GM06990 (cell line): Measurements from ENCODE around the gene WDR62.

Experiments used
- DNase-seq: peaks from one replicate; pipeline ENCODE4 v3.0.0-alpha.2; 2011; ENCODE audit not compliant: insufficient read length; ENCODE audit errors: extremely low read depth
- H3K27me3 ChIP-seq: replicated peaks from 2 replicates; pipeline ENCODE4 v1.6.0; 2011; ENCODE audit warnings: low read length; ENCODE audit not compliant: control insufficient read depth, insufficient read depth
- H3K36me3 ChIP-seq: 2 replicates; pipeline ENCODE4 v1.5.1; 2011; ENCODE audit warnings: low read length; ENCODE audit not compliant: control insufficient read depth, insufficient read depth
- H3K4me3 ChIP-seq: replicated peaks from 2 replicates; pipeline ENCODE4 v1.5.1; 2011; ENCODE audit warnings: low read depth, mild to moderate bottlenecking, control low read depth, low read length
- TF ChIP-seq, protein P1 (sequence below): IDR thresholded peaks from 2 replicates; pipeline ENCODE4 v1.5.1; 2011; ENCODE audit warnings: low read length, control low read depth, mild to moderate bottlenecking, inconsistent platforms; ENCODE audit not compliant: insufficient read depth, poor library complexity, severe bottlenecking

WDR62 gene

DNA sequence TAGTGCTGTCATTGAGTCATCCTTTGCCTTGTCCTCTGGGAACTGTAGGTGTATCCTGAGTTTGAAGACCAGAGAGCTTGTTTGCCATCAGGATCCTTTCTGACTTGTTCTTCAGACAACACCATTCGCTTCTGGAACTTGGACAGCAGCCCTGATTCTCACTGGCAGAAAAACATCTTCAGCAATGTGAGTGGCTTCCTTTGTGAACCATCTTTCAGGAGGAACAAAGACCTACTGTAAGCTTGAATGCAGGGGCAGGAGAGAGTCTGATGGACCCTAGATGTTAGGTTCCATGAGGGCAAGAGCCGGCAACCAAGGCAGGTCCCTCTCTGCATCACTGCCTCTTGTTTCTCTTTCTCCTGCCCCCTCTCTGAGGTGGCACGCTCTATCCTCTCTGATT is 26.7 kb downstream of the WDR62 start:
- Histone ChIP-seq H3K36me3 (peaks cover 17% of the 10 kb centered on the region), H3K27me3 (no peaks in the 10 kb centered on the region), H3K4me3 (no peak overlapping the region)
- no peak for DNase-seq
- TF ChIP-seq, protein P1, sequence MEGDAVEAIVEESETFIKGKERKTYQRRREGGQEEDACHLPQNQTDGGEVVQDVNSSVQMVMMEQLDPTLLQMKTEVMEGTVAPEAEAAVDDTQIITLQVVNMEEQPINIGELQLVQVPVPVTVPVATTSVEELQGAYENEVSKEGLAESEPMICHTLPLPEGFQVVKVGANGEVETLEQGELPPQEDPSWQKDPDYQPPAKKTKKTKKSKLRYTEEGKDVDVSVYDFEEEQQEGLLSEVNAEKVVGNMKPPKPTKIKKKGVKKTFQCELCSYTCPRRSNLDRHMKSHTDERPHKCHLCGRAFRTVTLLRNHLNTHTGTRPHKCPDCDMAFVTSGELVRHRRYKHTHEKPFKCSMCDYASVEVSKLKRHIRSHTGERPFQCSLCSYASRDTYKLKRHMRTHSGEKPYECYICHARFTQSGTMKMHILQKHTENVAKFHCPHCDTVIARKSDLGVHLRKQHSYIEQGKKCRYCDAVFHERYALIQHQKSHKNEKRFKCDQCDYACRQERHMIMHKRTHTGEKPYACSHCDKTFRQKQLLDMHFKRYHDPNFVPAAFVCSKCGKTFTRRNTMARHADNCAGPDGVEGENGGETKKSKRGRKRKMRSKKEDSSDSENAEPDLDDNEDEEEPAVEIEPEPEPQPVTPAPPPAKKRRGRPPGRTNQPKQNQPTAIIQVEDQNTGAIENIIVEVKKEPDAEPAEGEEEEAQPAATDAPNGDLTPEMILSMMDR: no peak

DNA sequence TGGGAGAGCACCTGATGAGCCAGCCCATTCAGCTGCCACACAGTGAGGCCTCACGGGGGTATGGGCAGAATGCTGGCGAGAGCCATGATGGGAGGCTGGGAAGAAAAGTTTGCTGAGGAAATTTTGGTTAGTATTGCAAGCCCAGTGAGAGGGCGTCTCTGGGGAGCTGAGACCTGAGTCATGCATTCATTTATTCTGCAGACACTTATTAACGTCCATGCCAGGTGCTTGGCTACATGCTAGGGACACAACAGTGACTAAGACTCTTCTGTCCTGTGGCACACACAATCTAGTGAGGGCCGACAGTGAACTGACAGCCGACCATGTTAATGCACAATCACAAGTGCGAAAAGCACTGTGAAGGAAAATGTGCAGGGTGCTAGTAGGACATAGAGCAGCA is 27.2 kb downstream of the WDR62 start:
- Histone ChIP-seq H3K27me3 (no peaks in the 10 kb centered on the region), H3K36me3 (peaks cover 19% of the 10 kb centered on the region), H3K4me3 (no peak overlapping the region)
- no peak for DNase-seq
- TF ChIP-seq, protein P1: no peak

DNA sequence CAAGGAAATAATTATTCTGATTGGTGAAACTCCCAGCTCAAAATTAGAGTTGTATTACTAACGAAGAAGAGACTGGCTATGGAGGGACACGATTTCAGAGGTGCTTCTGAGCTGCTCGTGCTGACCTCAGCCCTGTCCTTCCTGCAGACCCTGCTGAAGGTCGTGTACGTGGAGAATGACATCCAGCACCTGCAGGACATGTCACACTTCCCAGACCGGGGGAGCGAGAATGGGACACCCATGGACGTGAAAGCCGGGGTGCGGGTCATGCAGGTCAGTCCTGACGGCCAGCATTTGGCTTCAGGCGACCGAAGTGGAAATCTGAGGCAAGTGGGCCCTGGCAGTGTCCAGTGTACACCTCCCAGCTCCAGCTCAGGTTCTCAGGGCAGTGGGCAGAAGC is 28.2 kb downstream of the WDR62 start:
- H3K36me3 ChIP-seq: peaks cover 19% of the 10 kb centered on the region
- H3K4me3 ChIP-seq: no peak overlapping the region
- H3K27me3 ChIP-seq: no peaks in the 10 kb centered on the region
- TF ChIP-seq, protein P1: no peak
- DNase-seq: no peak

DNA sequence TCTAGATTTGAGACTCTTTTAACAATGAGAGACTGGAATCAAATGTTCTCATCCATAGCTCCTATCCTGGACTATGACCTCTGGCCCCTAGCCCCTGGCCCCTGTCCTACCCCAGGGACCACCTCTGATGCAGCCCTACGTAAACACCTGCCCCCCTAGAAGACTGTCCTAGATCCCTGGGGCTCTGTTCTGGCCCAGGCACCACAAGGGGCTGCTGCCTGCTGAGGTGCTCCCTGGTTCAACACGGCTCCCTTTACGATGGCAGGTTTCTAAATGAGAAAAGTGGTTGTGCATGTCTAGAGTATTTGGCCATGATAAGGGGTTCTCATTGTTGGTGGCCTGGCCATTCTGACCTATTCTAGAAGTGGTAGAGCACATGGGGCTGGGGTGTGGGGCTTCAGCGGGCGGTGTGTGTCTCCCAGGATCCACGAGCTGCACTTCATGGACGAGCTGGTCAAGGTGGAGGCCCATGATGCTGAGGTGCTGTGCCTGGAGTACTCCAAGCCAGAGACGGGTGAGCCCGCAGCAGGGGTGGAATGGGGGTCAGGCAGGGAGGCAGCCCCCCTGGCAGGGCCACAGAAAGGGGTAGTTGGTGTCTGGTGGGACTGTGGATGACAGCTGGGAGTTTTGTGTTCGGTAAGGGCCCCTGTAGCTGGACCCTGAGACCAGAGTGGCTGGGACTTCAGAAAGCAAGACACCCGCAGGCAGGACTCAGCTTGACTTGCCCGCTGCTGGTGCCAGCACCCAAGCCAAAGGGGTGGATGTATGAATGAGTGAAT is 29.7 kb downstream of the WDR62 start:
- TF ChIP-seq, protein P1: no peak
- peaks cover 26% of the 10 kb centered on the region for H3K36me3 ChIP-seq
- no peak for DNase-seq
- no peak overlapping the region for H3K4me3 ChIP-seq
- H3K27me3 ChIP-seq: no peaks in the 10 kb centered on the region

DNA sequence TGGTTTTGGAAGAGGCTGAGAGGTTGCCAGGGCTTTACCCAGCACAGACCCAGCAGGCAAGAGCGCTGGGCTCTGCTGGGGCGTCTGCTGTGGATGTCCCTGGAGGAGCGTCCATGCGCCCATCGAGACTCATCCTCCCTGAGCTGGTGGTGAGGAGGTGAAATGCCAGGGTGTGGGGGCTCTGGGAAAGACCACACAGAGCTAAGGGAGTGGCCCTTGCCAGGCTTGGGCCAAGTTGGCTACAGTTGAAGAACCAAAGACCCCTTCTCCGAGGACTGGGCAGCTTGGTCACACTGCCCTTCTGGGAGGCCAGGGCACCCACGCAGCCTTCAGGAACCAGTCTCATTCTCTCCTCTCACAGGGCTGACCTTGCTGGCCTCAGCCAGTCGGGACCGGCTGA is 31.6 kb downstream of the WDR62 start:
- Histone ChIP-seq H3K36me3 (peaks cover 34% of the 10 kb centered on the region), H3K4me3 (no peak overlapping the region), H3K27me3 (no peaks in the 10 kb centered on the region)
- TF ChIP-seq, protein P1: no peak
- no peak for DNase-seq
